Activated CD4-positive, alpha-beta T cell treated with anti-CD3 and anti-CD28 coated beads for 36 hours (primary cell): ENCODE data around the gene CSRP3. TPM values are rescaled to one million over a fixed set of nuclear protein-coding genes. Genes with fewer than 3 reads are reported as not detected.
"Not testable (repeated sequence)": the region's sequence is repeated elsewhere in the genome, so short reads cannot be mapped to it uniquely, and the experiment has no call there.

Source experiments
- ATAC-seq: fragments of 200-7000 bp; cut with Tn5 transposase; one replicate; pipeline ENCODE4 v1.10.0; 2021; ENCODE audit warnings: mild to moderate bottlenecking, moderate library complexity
- CTCF ChIA-PET: fragments of 350-600 bp; sonication (Branson Sonifier 250); formaldehyde crosslinking; loops from one replicate; lab custom pipeline; 2021; ENCODE audit warnings: antibody characterized with exemption; lab: Charles Lee
- POLR2A ChIA-PET: fragments of 350-600 bp; sonication (Branson Sonifier 250); formaldehyde crosslinking; loops from one replicate; lab custom pipeline; 2021; ENCODE audit warnings: antibody characterized with exemption, inconsistent platforms; lab: Charles Lee
- DNase-seq: peaks from one replicate; pipeline ENCODE4 v3.0.0-alpha.2; 2020
- H3K27ac Mint-ChIP-seq: one replicate; pipeline ENCODE4 v1.8.0; 2021; ENCODE audit warnings: mixed read lengths
- H3K27me3 Mint-ChIP-seq: one replicate; pipeline ENCODE4 v1.8.0; 2021; ENCODE audit warnings: mixed read lengths
- H3K36me3 Mint-ChIP-seq: one replicate; pipeline ENCODE4 v1.8.0; 2021; ENCODE audit warnings: low read depth, mixed read lengths
- H3K4me1 Mint-ChIP-seq: one replicate; pipeline ENCODE4 v1.8.0; 2021; ENCODE audit warnings: mixed read lengths
- H3K4me3 Mint-ChIP-seq: one replicate; pipeline ENCODE4 v1.8.0; 2021; ENCODE audit warnings: mild to moderate bottlenecking, moderate library complexity, mixed read lengths
- H3K9me3 Mint-ChIP-seq: one replicate; pipeline ENCODE4 v1.8.0; 2021; ENCODE audit warnings: low read depth, mixed read lengths
- intact Hi-C, 2 experiments: fragments of 100-400 bp; cut with DNase I in 1 of 2; cut with micrococcal nuclease in 1 of 2; formaldehyde crosslinking; loops; one replicate each; pipeline versions ENCODE4 v1.14.2 to v1.15.1; 2022 to 2024; cut with DNase I, micrococcal nuclease
- total RNA-seq, 2 experiments: library from RNA; stranded (reverse); gene quantifications; one replicate each; pipeline ENCODE4 v1.2.3, GENCODE V29; 2021

CSRP3 gene
- total RNA-seq, 2 experiments from 2014 or later: not detected

DNA sequence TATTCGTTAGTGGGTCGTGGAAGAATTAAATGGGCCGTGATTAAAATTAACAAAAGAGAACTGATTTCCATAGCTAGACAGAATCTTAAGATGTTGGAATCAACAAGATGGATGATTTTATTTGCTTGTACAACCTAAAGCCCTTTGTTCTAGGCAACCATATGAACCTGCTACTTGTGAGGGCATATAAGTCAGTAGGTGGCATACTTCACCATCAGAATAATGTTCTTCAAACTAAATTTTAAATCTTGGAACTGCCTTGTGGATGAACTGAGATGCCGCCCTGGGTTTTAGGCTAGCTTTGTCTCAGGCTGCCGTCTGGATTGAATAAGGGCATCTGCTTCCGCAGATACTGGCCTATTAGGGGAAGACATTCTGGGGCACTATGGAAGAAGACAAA is 40.9 kb downstream of the CSRP3 start:
- Mint-ChIP-seq H3K27ac (no peak overlapping the region), H3K4me1 (no peaks in the 10 kb centered on the region), H3K4me3 (no peak overlapping the region), H3K27me3 (no peaks in the 10 kb centered on the region), H3K9me3 (no peaks in the 10 kb centered on the region), H3K36me3 (peaks cover 42% of the 10 kb centered on the region)
- DNase-seq (no peak), ATAC-seq (no peak)
- CTCF ChIA-PET: interaction anchor here (1.6 kb wide), 1 partner anchor 90 kb away, joined by 5 read pairs; no protein-coding TSS in a partner anchor
- POLR2A ChIA-PET: no interaction called here
- intact Hi-C loops: no loop called here

- no peak for ATAC-seq
- no peak for DNase-seq
- no peaks in the 10 kb centered on the region for H3K27me3 Mint-ChIP-seq
- no peaks in the 10 kb centered on the region for H3K4me1 Mint-ChIP-seq
- POLR2A ChIA-PET: no interaction called here
- H3K9me3 Mint-ChIP-seq: no peaks in the 10 kb centered on the region
- no peak overlapping the region for H3K4me3 Mint-ChIP-seq
- H3K36me3 Mint-ChIP-seq: peaks cover 52% of the 10 kb centered on the region
- CTCF ChIA-PET: interaction anchor here (0.5 kb wide), 1 partner anchor 721 kb away, joined by 4 read pairs; no protein-coding TSS in a partner anchor
- no peak overlapping the region for H3K27ac Mint-ChIP-seq
- intact Hi-C loops: no loop called here
Measured at GRCh38 chr11:19156892-19157291, 44.9 kb downstream of the CSRP3 start.

DNA sequence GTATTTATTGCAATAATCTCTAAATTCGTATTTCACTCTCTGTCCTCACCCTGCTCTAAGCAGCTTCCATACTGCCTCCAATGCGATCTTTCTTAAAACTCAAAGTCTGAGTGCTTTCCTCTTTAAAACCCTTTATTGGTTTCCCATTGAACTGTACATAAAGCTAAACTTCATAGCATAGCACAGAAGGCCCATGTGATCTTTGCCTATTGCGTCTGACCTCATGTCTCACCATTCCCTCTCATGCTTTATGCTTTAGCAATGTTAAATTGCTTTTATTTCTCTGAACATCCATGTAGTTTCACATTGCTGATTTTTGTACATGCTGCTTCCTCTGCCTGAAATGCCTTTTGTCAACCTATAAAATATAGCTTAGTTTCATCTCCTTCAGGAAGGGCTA is 56.5 kb downstream of the CSRP3 start:
- H3K36me3 Mint-ChIP-seq: peaks cover 13% of the 10 kb centered on the region
- DNase-seq (no peak), ATAC-seq (no peak)
- H3K4me1 Mint-ChIP-seq: no peaks in the 10 kb centered on the region
- ChIA-PET POLR2A (no interaction called here), CTCF (interaction anchor here (0.6 kb wide), 1 partner anchor 68 kb away, joined by 3 read pairs; no protein-coding TSS in a partner anchor)
- no peak overlapping the region for H3K27ac Mint-ChIP-seq
- intact Hi-C loops: no loop called here
- H3K4me3 Mint-ChIP-seq: no peak overlapping the region
- H3K27me3 Mint-ChIP-seq: no peaks in the 10 kb centered on the region
- no peaks in the 10 kb centered on the region for H3K9me3 Mint-ChIP-seq

DNA sequence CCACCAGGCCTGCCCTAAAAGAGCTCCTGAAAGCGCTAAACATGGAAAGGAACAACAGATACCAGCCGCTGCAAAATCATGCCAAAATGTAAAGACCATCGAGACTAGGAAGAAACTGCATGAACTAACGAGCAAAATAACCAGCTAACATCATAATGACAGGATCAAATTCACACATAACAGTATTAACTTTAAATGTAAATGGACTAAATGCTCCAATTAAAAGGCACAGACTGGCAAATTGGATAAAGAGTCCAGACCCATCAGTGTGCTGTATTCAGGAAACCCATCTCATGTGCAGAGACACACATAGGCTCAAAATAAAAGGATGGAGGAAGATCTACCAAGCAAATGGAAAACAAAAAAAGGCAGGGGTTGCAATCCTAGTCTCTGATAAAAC is 64.9 kb downstream of the CSRP3 start:
- POLR2A ChIA-PET, intact Hi-C loops, H3K27me3 Mint-ChIP-seq: not testable (repeated sequence)

GRCh38 chr11:19134004-19134403 is 67.8 kb downstream of the CSRP3 start:
- H3K36me3 Mint-ChIP-seq: peaks cover 41% of the 10 kb centered on the region
- H3K27ac Mint-ChIP-seq: no peak overlapping the region
- ATAC-seq (no peak), DNase-seq (no peak)
- no peaks in the 10 kb centered on the region for H3K4me1 Mint-ChIP-seq
- H3K4me3 Mint-ChIP-seq: no peak overlapping the region
- H3K9me3 Mint-ChIP-seq: peaks cover 20% of the 10 kb centered on the region
- ChIA-PET POLR2A (no interaction called here), CTCF (no interaction called here)
- no peaks in the 10 kb centered on the region for H3K27me3 Mint-ChIP-seq
- intact Hi-C loops: no loop called here

More for the DNA sequence above, 64.9 kb downstream of the CSRP3 start:
- H3K4me1 Mint-ChIP-seq, ATAC-seq, DNase-seq, H3K4me3 Mint-ChIP-seq, CTCF ChIA-PET, H3K27ac Mint-ChIP-seq: not testable (repeated sequence)
- peaks cover 22% of the 10 kb centered on the region for H3K36me3 Mint-ChIP-seq
- H3K9me3 Mint-ChIP-seq: peaks cover 15% of the 10 kb centered on the region

Other genes with a start within 250 kb of the CSRP3 start
- gene MRGPRX2, start 141.3 kb downstream of the CSRP3 start, total RNA-seq: not detected
- 10 to 100 TPM; 22.9 to 25.9 TPM for gene ZDHHC13, start 84.8 kb downstream of the CSRP3 start, total RNA-seq
- gene E2F8, start 39.0 kb upstream of the CSRP3 start, total RNA-seq: 10 to 100 TPM; 18.0 to 22.2 TPM